Endothelial cell of umbilical vein (primary cell): ENCODE measurements around the gene IBA57.

Experiments
- POLR2A ChIP-seq: IDR thresholded peaks from 2 replicates; pipeline ENCODE4 v1.6.1; 2012; ENCODE audit warnings: low read depth, mild to moderate bottlenecking, control low read depth, low read length
- TF ChIP-seq, protein P1 (sequence below): IDR thresholded peaks from 2 replicates; pipeline ENCODE4 v1.6.1; 2011; ENCODE audit not compliant: insufficient read depth, insufficient read length
- TF ChIP-seq, protein P2 (sequence below), 2 donors: IDR thresholded peaks; 1 replicate in 1 of 2; 2 replicates in 1 of 2; pipeline ENCODE4 v1.5.1; 2011; ENCODE audit warnings: low read length in 2 of 2, mild to moderate bottlenecking in 2 of 2, moderate library complexity in 2 of 2, control low read depth in 1 of 2, inconsistent platforms in 1 of 2, low read depth in 1 of 2; ENCODE audit not compliant: insufficient read depth in 1 of 2; ENCODE audit errors: extremely low read depth in 1 of 2

DNA sequence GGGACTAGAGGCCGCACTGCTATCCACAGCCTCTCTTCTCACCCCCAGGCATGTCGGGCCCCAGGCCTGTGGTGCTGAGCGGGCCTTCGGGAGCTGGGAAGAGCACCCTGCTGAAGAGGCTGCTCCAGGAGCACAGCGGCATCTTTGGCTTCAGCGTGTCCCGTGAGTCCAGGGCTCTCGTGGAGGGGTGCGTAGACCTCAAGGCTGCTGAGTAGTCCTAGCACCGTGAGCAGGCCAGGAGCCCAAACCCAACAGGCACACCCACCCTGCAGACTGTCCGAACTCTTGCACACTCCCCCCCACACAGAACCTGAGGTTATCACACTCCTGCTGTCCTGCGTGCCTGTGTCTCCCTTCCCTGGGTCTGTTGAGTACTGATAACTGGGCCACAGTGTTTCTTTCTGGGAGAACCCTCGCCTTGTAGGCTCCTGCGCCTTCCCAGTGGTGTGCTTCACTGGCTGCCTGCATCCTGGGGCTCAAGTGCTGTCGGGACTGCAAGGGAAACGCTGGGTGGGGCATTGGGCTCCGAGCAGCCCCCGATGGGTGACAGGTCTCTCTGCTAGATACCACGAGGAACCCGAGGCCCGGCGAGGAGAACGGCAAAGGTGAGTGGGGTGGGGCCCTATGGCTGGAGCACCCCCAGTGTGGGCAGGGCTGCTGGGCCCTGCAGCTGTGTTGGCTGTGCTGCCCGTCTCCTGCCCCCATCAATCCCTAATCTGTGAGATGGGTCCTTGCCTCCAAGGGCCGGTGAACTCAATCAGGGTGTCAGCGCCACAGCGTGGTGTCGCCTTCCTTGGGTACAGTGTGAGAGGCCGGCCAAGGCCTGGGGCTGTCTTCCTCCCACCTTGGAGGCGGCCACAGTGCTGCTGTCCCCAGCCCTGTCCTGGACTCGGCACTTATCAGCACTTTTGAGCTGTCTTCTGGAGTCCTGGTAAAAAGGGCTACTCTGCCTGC is 19.9 kb upstream of the IBA57 start:
- TF ChIP-seq, protein P1, sequence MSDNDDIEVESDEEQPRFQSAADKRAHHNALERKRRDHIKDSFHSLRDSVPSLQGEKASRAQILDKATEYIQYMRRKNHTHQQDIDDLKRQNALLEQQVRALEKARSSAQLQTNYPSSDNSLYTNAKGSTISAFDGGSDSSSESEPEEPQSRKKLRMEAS: no peak
- no peak for TF ChIP-seq POLR2A
- TF ChIP-seq, protein P2, sequence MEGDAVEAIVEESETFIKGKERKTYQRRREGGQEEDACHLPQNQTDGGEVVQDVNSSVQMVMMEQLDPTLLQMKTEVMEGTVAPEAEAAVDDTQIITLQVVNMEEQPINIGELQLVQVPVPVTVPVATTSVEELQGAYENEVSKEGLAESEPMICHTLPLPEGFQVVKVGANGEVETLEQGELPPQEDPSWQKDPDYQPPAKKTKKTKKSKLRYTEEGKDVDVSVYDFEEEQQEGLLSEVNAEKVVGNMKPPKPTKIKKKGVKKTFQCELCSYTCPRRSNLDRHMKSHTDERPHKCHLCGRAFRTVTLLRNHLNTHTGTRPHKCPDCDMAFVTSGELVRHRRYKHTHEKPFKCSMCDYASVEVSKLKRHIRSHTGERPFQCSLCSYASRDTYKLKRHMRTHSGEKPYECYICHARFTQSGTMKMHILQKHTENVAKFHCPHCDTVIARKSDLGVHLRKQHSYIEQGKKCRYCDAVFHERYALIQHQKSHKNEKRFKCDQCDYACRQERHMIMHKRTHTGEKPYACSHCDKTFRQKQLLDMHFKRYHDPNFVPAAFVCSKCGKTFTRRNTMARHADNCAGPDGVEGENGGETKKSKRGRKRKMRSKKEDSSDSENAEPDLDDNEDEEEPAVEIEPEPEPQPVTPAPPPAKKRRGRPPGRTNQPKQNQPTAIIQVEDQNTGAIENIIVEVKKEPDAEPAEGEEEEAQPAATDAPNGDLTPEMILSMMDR (IDR thresholded peaks at IDR 0.05; ENCODE audit: extremely low read depth in 1 of 2, insufficient read depth in 1 of 2, low read depth in 1 of 2, low read length in 2 of 2): no peak
